Esophagus (tissue), 2 donors: ENCODE results near the gene GZMM. TPM values are rescaled to one million over a fixed set of nuclear protein-coding genes. Genes with fewer than 3 reads are reported as not detected.
A peak's percentile ranks its signal among the peaks of the same experiment; 100 is the strongest.

Source experiments
- H3K27ac ChIP-seq, 2 donors: one replicate each; pipeline ENCODE4 v1.5.1; 2013; ENCODE audit warnings: low read depth in 2 of 2, mild to moderate bottlenecking in 2 of 2, inconsistent platforms in 1 of 2, low read length in 1 of 2, moderate library complexity in 1 of 2
- H3K27me3 ChIP-seq, 2 donors: one replicate each; pipeline ENCODE4 v1.6.1; 2013; ENCODE audit warnings: low read length in 2 of 2, control low read depth in 1 of 2, mild to moderate bottlenecking in 1 of 2; ENCODE audit not compliant: insufficient read depth in 2 of 2, control insufficient read depth in 1 of 2
- H3K36me3 ChIP-seq, 2 donors: one replicate each; pipeline ENCODE4 v1.6.1; 2013; ENCODE audit warnings: low read length in 1 of 2; ENCODE audit not compliant: control insufficient read depth in 2 of 2, insufficient read depth in 2 of 2
- H3K4me1 ChIP-seq, 2 donors: one replicate each; pipeline ENCODE4 v1.6.1; 2013; ENCODE audit warnings: low read length in 1 of 2; ENCODE audit not compliant: control insufficient read depth in 2 of 2, insufficient read depth in 2 of 2
- H3K4me3 ChIP-seq, 2 donors: one replicate each; pipeline ENCODE4 v1.5.1; 2013; ENCODE audit warnings: low read length in 2 of 2, mild to moderate bottlenecking in 2 of 2, low read depth in 1 of 2, moderate library complexity in 1 of 2
- H3K9me3 ChIP-seq, 2 donors: one replicate each; pipeline ENCODE4 v1.6.1; 2013; ENCODE audit warnings: mild to moderate bottlenecking in 2 of 2, low read depth in 1 of 2, low read length in 1 of 2, moderate library complexity in 1 of 2; ENCODE audit not compliant: control insufficient read depth in 2 of 2, insufficient read depth in 1 of 2
- WGBS, 2 donors: extraction: QIAGEN DNeasy Blood & Tissue Kit; methylation state at CpG; one replicate each; pipeline ENCODE4 v1.1.7; 2013; 5-methylcytosine and 5-hydroxymethylcytosine counted together
- polyA plus RNA-seq, 2 donors: library from polyadenylated mRNA; stranded (reverse); fragments of 200-250 nt; gene quantifications; one replicate each; pipeline ENCODE4 v1.2.3, GENCODE V29; 2013
- donor health status: healthy with polysubstance abuse.
- donor health status: Bipolar disorder and iron deficiency.

The GZMM gene
- polyA plus RNA-seq, 2 donors = 0.86 to 1.1 TPM

- Histone ChIP-seq H3K27me3 (peaks cover 0 to 10% of the 10 kb centered on the region in 2 donors), H3K36me3 (no peaks in the 10 kb centered on the region), H3K27ac (no peak overlapping the region), H3K4me3 (peak overlapping the region in 1 of 2 donors; percentile 47), H3K9me3 (no peaks in the 10 kb centered on the region), H3K4me1 (peaks cover 0 to 6% of the 10 kb centered on the region in 2 donors)
- WGBS, 2 donors = 12 to 14% methylated on average over 44 to 54 of the region's 54 CpGs
Observed at GRCh38 chr19:588741-589692, 45.2 kb downstream of the GZMM start.

GRCh38 chr19:589693-590395 lies 46.0 kb downstream of the GZMM start, which contains the start of gene HCN2:
HCN2 (plus strand) TSS chr19:589881; CDS start chr19:589946, 65 bp downstream.
- Histone ChIP-seq H3K9me3 (no peaks in the 10 kb centered on the region), H3K4me3 (peak within 1 kb of the TSS in 1 of 2 donors; percentile 47), H3K27ac (no peak within 1 kb of the TSS), H3K4me1 (peaks cover 0 to 6% of the 10 kb centered on the region in 2 donors), H3K27me3 (peaks cover 0 to 10% of the 10 kb centered on the region in 2 donors), H3K36me3 (no peaks in the 10 kb centered on the region)
- WGBS, 2 donors = 0 to 1% methylated on average over 26 to 113 of the region's 132 CpGs

- peaks cover 0 to 10% of the 10 kb centered on the region in 2 donors for H3K27me3 ChIP-seq
- peak overlapping the region in 1 of 2 donors; percentile 47 for H3K4me3 ChIP-seq
- H3K4me1 ChIP-seq = peaks cover 0 to 6% of the 10 kb centered on the region in 2 donors
- H3K27ac ChIP-seq = no peak overlapping the region
- 1 to 3% methylated on average over 39 to 50 of the region's 50 CpGs for WGBS, 2 donors
- H3K9me3 ChIP-seq = no peaks in the 10 kb centered on the region
- H3K36me3 ChIP-seq = no peaks in the 10 kb centered on the region
Observed at GRCh38 chr19:590396-590745, 46.5 kb downstream of the GZMM start.

GRCh38 chr19:590750-591098 lies 46.9 kb downstream of the GZMM start:
- peak overlapping the region in 1 of 2 donors; percentile 47 for H3K4me3 ChIP-seq
- no peak overlapping the region for H3K27ac ChIP-seq
- no peaks in the 10 kb centered on the region for H3K9me3 ChIP-seq
- WGBS, 2 donors = 9 to 10% methylated on average over 37 to 41 of the region's 41 CpGs
- peaks cover 0 to 6% of the 10 kb centered on the region in 2 donors for H3K4me1 ChIP-seq
- no peaks in the 10 kb centered on the region for H3K36me3 ChIP-seq
- peaks cover 0 to 10% of the 10 kb centered on the region in 2 donors for H3K27me3 ChIP-seq

- Histone ChIP-seq H3K4me3 (peak overlapping the region in 1 of 2 donors; percentile 47), H3K36me3 (no peaks in the 10 kb centered on the region), H3K9me3 (no peaks in the 10 kb centered on the region), H3K27ac (no peak overlapping the region), H3K4me1 (peaks cover 0 to 6% of the 10 kb centered on the region in 2 donors), H3K27me3 (peaks cover 0 to 10% of the 10 kb centered on the region in 2 donors)
- 34 to 40% methylated on average over 66 to 75 of the region's 75 CpGs for WGBS, 2 donors
Observed at GRCh38 chr19:591099-591958, 47.5 kb downstream of the GZMM start.

- no peaks in the 10 kb centered on the region for H3K9me3 ChIP-seq
- no peak overlapping the region for H3K4me3 ChIP-seq
- 70 to 79% methylated on average over 12 to 19 of the region's 19 CpGs for WGBS, 2 donors
- no peak overlapping the region for H3K27ac ChIP-seq
- peaks cover 0 to 6% of the 10 kb centered on the region in 2 donors for H3K4me1 ChIP-seq
- peaks cover 0 to 10% of the 10 kb centered on the region in 2 donors for H3K27me3 ChIP-seq
- H3K36me3 ChIP-seq = no peaks in the 10 kb centered on the region
Observed at GRCh38 chr19:592101-592500, 48.2 kb downstream of the GZMM start.

GRCh38 chr19:593055-593454 lies 49.2 kb downstream of the GZMM start:
- Histone ChIP-seq H3K27me3 (peaks cover 0 to 10% of the 10 kb centered on the region in 2 donors), H3K27ac (no peak overlapping the region), H3K9me3 (no peaks in the 10 kb centered on the region), H3K4me3 (no peak overlapping the region), H3K36me3 (no peaks in the 10 kb centered on the region), H3K4me1 (peaks cover 0 to 5% of the 10 kb centered on the region in 2 donors)
- WGBS, 2 donors = 78 to 80% methylated on average over 18 of the region's 18 CpGs

GRCh38 chr19:593505-593904 lies 49.7 kb downstream of the GZMM start:
- Histone ChIP-seq H3K27me3 (peaks cover 0 to 10% of the 10 kb centered on the region in 2 donors), H3K4me3 (no peak overlapping the region), H3K27ac (no peak overlapping the region), H3K9me3 (no peaks in the 10 kb centered on the region), H3K36me3 (no peaks in the 10 kb centered on the region), H3K4me1 (peaks cover 0 to 2% of the 10 kb centered on the region in 2 donors)
- 44 to 55% methylated on average over 9 of the region's 9 CpGs for WGBS, 2 donors
